Fibroblast of lung (primary cell): Measurements from ENCODE around the gene ZBTB33. TPM values are rescaled to one million over a fixed set of nuclear protein-coding genes. Genes with fewer than 3 reads are reported as not detected.

Experiments used
- DNase-seq, 2 donors: peaks; one replicate each; pipeline versions ENCODE4 v3.0.0 to v3.0.0-alpha.2; 2010; ENCODE audit warnings: low read depth in 2 of 2
- H2AFZ ChIP-seq: 2 replicates; pipeline ENCODE4 v1.5.1; 2012; ENCODE audit warnings: low read length, control low read depth, inconsistent platforms
- H3K27ac ChIP-seq: 2 replicates; pipeline ENCODE4 v1.5.1; 2011; ENCODE audit warnings: low read length, control low read depth; ENCODE audit not compliant: insufficient read depth
- H3K27me3 ChIP-seq: 2 replicates; pipeline ENCODE4 v1.5.1; 2011; ENCODE audit warnings: mild to moderate bottlenecking, low read length; ENCODE audit not compliant: control insufficient read depth, insufficient read depth
- H3K36me3 ChIP-seq: 2 replicates; pipeline ENCODE4 v1.5.1; 2011; ENCODE audit warnings: low read length; ENCODE audit not compliant: control insufficient read depth, insufficient read depth
- H3K4me1 ChIP-seq: 2 replicates; pipeline ENCODE4 v1.5.1; 2011; ENCODE audit warnings: low read length; ENCODE audit not compliant: control insufficient read depth, insufficient read depth; ENCODE audit errors: extremely low read depth
- H3K4me2 ChIP-seq: 2 replicates; pipeline ENCODE4 v1.5.1; 2011; ENCODE audit warnings: low read length, control low read depth; ENCODE audit not compliant: insufficient read depth; ENCODE audit errors: extremely low read depth
- H3K4me3 ChIP-seq, 4 experiments: fragments of 200-600 bp in 1 of 4; sonication (generic) in 1 of 4; replicated peaks in 1 of 4; 2 replicates each; pipeline ENCODE4 v1.5.1; 2011 to 2016; ENCODE audit warnings: low read length in 4 of 4, low read depth in 3 of 4, mild to moderate bottlenecking in 3 of 4, control low read depth in 2 of 4, inconsistent platforms in 1 of 4, mixed read lengths in 1 of 4; ENCODE audit not compliant: insufficient read depth in 1 of 4; ENCODE audit errors: control extremely low read depth in 1 of 4
- H3K79me2 ChIP-seq: 2 replicates; pipeline ENCODE4 v1.5.1; 2012; ENCODE audit warnings: mild to moderate bottlenecking, low read length, inconsistent platforms; ENCODE audit not compliant: control insufficient read depth, insufficient read depth
- H3K9ac ChIP-seq: 2 replicates; pipeline ENCODE4 v1.5.1; 2011; ENCODE audit warnings: mild to moderate bottlenecking, low read length, control low read depth; ENCODE audit not compliant: insufficient read depth
- H3K9me3 ChIP-seq: 2 replicates; pipeline ENCODE4 v1.5.1; 2012; ENCODE audit warnings: low read depth, low read length; ENCODE audit not compliant: control insufficient read depth, insufficient read depth
- H4K20me1 ChIP-seq: 2 replicates; pipeline ENCODE4 v1.5.1; 2011; ENCODE audit warnings: low read length; ENCODE audit not compliant: control insufficient read depth, insufficient read depth; ENCODE audit errors: extremely low read depth
- CTCF ChIP-seq, 2 donors: IDR thresholded peaks in 1 of 2; conservative IDR thresholded peaks in 1 of 2; 1 replicate in 1 of 2; 2 replicates in 1 of 2; pipeline ENCODE4 v1.5.1; 2011 to 2012; ENCODE audit warnings: low read length in 2 of 2, control low read depth in 1 of 2, inconsistent platforms in 1 of 2, low read depth in 1 of 2, mild to moderate bottlenecking in 1 of 2
- EZH2 ChIP-seq: IDR thresholded peaks from 2 replicates; pipeline ENCODE4 v1.5.1; 2012; ENCODE audit warnings: low read length, control low read depth, mild to moderate bottlenecking; ENCODE audit errors: missing control alignments
- polyA plus RNA-seq, 2 donors: library from polyadenylated mRNA; depleted of rRNA in 1 of 2; stranded (reverse) in 1 of 2; unstranded in 1 of 2; fragments of >200 nt; gene quantifications; 2 replicates each; pipeline ENCODE4 v1.2.1, GENCODE V29; 2011 to 2012; ENCODE audit warnings: missing spikeins in 1 of 2
- total RNA-seq: library from RNA; depleted of rRNA; stranded (reverse); fragments of >200 nt; gene quantifications from 2 replicates; pipeline ENCODE4 v1.2.1, GENCODE V29; 2014

The ZBTB33 gene
- total and polyA plus RNA-seq, 2 donors (not counting 1 experiment from before 2014, with no cell fraction given), result 6.6 to 9.7 TPM

- no peak for DNase-seq
- no peak overlapping the region for H2AFZ ChIP-seq
- H3K4me3 ChIP-seq, result no peak overlapping the region
- H3K4me1 ChIP-seq, result no peaks in the 10 kb centered on the region
- H3K9ac ChIP-seq, result no peak overlapping the region
- H3K4me2 ChIP-seq, result no peak overlapping the region
- no peaks in the 10 kb centered on the region for H3K36me3 ChIP-seq
- no peaks in the 10 kb centered on the region for H3K79me2 ChIP-seq
- no peak for TF ChIP-seq CTCF (conservative IDR thresholded peaks at IDR 0.05 in 1 of 2, IDR thresholded peaks at IDR 0.05 in 1 of 2; ENCODE audit: low read depth in 1 of 2, low read length in 2 of 2)
- no peak for TF ChIP-seq EZH2
- H3K27ac ChIP-seq, result no peak overlapping the region
- no peaks in the 10 kb centered on the region for H4K20me1 ChIP-seq
- H3K27me3 ChIP-seq, result no peaks in the 10 kb centered on the region
- H3K9me3 ChIP-seq, result no peaks in the 10 kb centered on the region
Measured at GRCh38 chrX:120262859-120263708, 12.5 kb downstream of the ZBTB33 start.

DNA sequence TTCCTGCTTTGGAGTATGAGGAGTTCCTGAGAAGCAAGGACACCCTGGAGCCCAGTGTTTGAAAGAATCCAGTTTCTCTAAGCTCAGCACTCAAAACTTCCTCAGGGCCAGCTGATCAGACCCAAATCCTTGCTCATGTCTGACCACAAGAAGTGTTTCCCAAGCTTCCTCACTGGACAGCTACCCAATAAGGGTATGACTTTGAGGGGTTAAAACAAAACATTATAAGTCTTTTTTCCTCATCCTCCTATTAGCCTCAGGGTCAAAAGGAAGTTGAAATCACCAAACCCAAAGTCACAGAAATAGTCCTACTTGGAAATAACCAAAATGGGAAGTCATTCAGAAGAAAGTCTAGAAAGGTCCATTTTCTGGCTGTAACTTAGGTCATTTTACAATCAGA, 13.7 kb downstream of the ZBTB33 start:
- Histone ChIP-seq H3K9me3 (no peaks in the 10 kb centered on the region), H3K4me2 (no peak overlapping the region), H3K4me1 (no peaks in the 10 kb centered on the region), H3K79me2 (no peaks in the 10 kb centered on the region), H4K20me1 (no peaks in the 10 kb centered on the region), H3K27me3 (no peaks in the 10 kb centered on the region), H3K36me3 (no peaks in the 10 kb centered on the region), H2AFZ (no peak overlapping the region), H3K4me3 (no peak overlapping the region), H3K27ac (no peak overlapping the region), H3K9ac (no peak overlapping the region)
- TF ChIP-seq EZH2, result no peak
- TF ChIP-seq CTCF (conservative IDR thresholded peaks at IDR 0.05 in 1 of 2, IDR thresholded peaks at IDR 0.05 in 1 of 2; ENCODE audit: low read depth in 1 of 2, low read length in 2 of 2), result no peak
- DNase-seq, result no peak

DNA sequence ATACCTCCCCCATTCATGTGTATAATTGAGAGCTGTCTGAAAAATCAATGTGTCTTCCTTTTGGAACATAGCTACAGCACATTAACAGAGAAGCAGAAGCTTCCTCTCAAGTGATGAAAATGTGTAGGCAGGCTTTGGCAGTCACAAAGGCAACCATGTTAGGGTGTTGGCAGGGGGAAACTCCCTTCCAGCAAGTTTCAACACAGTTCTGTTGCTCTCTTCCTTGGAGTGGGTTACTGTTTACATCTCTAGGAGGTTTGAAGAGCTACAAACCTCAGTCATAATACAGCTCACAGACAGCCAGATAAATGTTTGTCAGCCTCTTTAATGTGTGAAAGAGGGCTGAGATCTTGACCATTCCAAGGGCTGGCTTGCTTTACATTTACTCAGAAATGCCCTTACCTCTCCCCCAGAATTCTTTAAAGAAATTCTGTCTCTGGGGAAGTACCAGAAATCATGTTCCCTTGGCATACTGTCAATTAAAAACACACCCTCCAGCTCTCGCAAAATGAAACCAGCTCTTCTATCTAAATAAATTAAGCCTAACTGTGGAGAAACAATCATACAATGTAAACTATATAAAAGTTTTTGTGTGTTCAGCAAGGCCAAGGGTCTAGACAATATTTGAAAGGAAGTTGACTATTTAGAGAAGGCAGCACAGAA, 18.9 kb downstream of the ZBTB33 start:
- Histone ChIP-seq H3K9ac (no peak overlapping the region), H3K4me3 (no peak overlapping the region), H2AFZ (no peak overlapping the region), H3K4me2 (no peak overlapping the region), H3K79me2 (no peaks in the 10 kb centered on the region), H3K4me1 (no peaks in the 10 kb centered on the region), H3K27me3 (no peaks in the 10 kb centered on the region), H3K36me3 (no peaks in the 10 kb centered on the region), H3K27ac (no peak overlapping the region), H3K9me3 (no peaks in the 10 kb centered on the region), H4K20me1 (no peaks in the 10 kb centered on the region)
- peak in 1 of 2 donors; percentile 11 for DNase-seq
- no peak for TF ChIP-seq CTCF (conservative IDR thresholded peaks at IDR 0.05 in 1 of 2, IDR thresholded peaks at IDR 0.05 in 1 of 2; ENCODE audit: low read depth in 1 of 2, low read length in 2 of 2)
- TF ChIP-seq EZH2, result no peak
